GM21723 (cell line): Measurements from ENCODE around the gene ASIC5.
"Not testable (repeated sequence)": the region's sequence is repeated elsewhere in the genome, so short reads cannot be mapped to it uniquely, and the experiment has no call there.

Source experiments
- ATAC-seq: cut with Tn5 transposase; IDR thresholded peaks from one replicate; pipeline ENCODE4 v1.9.1; 2021; ENCODE audit warnings: mild to moderate bottlenecking, moderate library complexity; ENCODE audit not compliant: unreplicated experiment

Gene ASIC5, protein sequence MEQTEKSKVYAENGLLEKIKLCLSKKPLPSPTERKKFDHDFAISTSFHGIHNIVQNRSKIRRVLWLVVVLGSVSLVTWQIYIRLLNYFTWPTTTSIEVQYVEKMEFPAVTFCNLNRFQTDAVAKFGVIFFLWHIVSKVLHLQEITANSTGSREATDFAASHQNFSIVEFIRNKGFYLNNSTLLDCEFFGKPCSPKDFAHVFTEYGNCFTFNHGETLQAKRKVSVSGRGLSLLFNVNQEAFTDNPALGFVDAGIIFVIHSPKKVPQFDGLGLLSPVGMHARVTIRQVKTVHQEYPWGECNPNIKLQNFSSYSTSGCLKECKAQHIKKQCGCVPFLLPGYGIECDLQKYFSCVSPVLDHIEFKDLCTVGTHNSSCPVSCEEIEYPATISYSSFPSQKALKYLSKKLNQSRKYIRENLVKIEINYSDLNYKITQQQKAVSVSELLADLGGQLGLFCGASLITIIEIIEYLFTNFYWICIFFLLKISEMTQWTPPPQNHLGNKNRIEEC

DNA sequence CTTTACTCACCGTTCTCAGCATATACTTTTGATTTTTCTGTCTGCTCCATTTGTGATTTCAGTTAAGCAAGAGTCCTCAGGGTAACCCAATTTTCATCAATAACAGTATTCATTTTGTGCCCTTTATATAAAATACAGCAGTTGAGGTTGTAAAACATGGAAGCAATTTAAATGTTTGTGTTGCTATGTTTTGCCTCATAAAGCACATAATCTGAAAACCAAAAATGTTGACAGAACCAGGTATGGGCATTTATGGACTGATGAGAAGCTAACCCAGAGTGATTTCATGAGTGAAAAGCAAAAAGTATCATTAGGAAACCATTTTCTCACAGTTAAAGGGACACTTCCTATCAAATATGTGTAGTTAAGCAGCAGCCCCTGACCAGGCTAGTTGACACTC is at the start of gene ASIC5:
ASIC5 (minus strand) TSS at position 101 of the 400 bp plus-strand sequence; CDS start at position 50, 51 bp downstream.
- ATAC-seq = no peak

DNA sequence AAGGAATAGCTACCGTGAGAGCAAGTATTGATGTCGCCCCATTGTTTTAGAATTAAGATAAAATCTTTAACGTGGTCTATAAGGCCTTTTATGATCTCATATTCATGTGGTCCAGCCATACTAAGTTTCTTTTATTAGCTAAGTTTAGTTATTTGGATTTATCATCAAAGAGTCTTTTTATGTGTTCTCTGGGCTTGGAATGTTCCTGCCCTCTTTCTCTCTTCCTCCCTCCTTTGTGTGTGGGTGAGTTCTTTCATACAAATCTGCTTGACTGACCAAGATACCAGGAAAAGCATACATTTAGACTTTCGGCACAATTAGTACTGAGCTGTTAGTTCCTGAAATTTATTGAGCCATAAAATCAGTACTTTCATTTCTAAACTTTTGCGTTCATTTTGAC is 48.7 kb upstream of the ASIC5 start:
- ATAC-seq = no peak

DNA sequence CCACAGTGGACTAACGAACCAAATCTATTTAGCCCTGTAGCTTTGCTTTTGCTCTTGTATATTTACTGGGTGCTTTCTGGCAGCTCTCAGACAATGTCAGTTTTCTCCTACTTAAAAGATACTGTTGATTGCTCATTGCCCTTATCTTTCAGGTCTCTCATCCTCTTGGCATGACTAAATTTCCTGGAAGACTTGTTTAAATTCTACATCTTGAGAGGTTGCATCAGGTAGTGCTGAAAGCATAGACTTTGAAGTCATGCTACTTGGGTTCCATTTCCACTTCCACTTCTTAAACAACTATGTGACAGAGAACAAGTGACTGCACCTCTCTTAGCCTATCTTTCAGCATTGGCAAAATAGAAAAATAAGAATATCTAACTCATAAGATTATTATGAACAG is 45.8 kb upstream of the ASIC5 start:
- ATAC-seq = no peak

DNA sequence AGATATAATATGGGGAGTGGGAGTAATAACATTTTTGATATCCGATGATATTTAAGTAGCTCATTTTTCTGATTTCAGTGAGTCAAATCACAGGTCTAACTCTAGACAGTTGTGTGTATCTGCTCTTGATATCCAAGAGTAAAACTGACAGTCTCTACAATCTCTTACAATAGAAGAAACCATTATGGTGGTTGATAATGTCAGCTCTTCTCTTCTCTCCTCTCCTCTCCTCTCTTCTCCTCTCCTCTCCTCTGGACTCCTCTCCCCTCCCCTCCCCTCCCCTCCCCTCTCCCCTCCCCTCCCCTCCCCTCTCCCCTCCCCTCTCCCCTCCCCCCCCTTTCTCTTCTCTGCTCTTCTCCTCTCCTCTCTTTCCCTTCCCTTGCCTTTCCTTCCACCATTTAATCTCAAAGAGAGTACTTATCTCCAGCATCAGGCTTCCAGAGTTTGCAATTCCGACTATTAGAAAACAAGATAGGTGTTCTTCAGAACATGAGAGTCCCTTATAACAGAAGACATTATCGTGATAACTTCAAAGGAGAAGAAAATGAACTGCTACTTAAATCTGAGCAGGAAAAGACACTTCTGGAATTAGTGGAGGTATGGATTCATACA is 43.6 kb upstream of the ASIC5 start:
- ATAC-seq = no peak

DNA sequence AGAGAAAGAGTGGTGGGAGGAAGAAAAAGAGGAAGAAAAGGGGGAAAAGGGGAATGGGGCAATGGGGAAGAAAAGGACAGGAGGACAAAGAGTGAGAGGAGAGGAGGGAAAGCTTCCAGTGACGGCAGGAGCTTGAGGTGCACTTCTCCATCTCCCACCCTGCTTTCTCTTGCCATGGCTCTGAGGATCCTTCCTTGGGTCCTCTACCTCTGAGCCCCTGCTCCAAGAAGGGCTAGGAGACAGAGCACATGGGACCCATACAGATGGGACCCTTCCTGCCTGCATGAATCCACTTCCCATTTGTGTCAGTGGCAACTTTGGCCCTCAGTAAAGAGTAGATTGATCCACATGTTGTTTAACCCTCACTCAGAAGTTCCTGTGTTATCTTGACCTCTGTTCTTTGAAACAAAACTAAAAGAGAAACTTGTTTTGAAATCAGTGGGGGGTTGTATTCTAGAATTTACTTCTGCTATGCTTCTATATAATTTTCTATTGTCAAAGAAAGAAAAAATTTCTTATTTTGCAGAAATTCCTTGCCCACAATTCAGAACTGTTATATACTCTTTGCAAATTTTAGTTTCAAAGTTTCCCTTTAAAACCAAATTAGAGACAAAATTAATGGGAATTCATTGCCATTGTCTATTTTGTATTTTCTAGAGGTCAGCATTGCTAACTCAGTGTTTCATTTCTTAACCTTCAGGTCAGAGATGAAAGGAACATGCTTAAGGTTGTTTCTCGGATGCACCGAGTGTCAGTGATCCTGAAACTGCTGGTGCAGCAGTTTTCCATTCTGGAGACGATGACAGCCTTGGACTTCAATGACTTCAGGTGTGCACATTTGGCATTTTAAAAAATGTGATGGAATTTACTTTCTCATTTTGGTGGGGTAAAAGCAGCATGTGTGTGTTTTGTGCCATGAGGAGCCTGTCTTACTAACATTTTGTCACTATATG is 42.4 kb upstream of the ASIC5 start:
- peak; percentile 72 for ATAC-seq

DNA sequence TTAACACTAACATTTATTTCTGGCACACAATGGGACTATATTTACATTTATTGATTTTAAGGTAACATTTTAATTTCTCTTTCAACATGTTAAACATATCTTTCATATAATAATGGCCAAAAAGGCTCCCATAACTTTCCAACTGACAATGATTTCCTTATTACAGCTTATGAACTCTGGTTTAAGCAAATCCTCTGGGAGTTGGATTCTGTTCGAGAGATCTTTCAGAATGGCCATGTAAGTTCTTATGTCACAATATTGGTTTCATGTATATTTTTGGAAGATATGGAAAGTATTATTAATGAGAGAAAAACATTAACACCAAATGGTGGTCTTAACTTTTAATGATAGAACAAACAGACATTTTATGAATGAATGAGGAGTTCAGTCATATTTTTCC is 41.5 kb upstream of the ASIC5 start:
- ATAC-seq = no peak

DNA sequence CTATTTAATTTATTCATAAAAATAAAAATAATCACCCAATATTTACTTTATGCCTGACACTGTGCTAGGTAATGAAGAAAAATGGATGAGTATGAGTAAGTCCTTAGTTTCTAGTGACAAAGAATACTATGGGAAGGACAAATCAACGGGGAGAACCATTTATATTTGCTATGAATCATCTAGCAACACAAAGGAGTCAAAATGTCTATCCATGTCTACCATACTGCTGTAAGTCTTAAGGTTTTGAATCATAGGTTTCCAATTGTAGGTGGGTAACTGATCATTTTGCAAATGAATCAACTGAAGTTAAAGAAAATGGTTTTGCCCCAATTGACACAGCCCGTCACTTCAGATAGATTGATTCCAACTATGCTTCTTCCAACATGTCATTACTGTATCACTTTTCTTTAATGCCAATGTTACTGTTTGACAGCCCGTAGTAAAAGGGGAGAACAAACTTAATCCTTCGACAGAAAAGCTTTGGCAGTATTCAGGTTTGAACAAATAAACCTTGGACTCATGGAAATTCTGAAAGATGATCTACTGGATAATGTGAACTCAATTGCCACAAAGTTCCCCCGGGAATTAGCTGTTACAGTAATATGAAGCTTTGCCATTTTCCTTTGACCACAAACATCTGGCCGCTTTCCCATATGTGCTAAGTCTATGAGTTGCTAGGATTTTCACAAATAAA is 40.6 kb upstream of the ASIC5 start:
- no peak for ATAC-seq

DNA sequence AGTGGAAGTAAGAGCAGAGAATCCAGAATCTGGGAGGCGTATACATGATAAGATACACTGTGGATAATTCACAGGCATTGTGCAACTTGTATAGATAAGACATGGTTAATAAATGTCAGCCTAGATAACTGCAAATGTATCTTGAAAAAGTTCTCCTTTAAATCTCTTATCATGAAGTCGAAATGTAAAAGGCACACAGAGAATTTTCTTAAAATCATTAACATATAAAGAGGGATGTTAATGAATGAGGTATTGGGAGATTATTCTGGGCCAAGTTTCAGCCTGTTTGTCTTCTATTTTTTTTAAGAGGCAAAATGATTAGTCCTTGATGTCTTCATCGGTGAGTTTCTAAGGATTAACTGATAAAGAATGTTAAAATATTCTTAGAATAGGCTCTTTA is 38.3 kb upstream of the ASIC5 start:
- no peak for ATAC-seq

DNA sequence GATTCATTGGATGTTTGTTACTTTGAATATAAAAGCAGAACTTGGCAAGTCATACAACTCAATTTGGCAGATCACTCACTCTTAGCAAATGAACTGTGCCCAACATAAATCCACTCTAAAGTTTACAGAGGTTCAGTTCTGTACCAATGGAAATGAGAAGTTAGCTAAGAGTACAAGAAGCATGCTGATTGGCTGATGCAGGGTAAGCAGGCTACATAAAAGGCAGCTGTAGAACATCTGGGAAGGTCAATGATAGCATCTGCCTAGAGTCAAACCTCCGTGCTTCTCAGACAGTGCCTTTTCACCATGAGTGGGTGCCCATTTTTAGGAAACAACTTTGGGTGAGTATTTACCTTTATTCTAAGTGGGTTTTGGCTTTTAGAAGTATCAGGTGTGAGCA is 37.4 kb upstream of the ASIC5 start, which contains the start of gene TDO2:
TDO2 (plus strand) TSS at position 244 of the 400 bp plus-strand sequence; CDS start at position 307, 63 bp downstream.
- ATAC-seq = no peak

DNA sequence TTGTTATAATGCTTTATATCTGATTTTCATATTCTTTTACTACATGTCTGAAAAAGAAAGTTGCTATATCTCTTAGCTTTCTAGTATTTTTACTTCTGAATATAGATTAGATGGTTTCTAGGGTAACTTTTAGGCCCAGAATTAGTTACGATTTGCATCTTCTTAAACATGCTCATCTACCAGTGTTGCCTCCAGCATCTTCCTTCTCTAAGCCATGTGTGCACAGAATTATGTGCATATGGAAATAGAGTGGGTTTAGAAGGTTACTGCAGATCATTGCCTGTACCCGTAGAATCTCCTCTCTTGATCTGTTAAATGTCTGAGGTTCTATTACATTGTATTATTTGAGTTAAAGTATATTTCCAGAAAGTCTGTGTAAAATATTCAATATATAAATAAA is 34.9 kb upstream of the ASIC5 start:
- no peak for ATAC-seq

DNA sequence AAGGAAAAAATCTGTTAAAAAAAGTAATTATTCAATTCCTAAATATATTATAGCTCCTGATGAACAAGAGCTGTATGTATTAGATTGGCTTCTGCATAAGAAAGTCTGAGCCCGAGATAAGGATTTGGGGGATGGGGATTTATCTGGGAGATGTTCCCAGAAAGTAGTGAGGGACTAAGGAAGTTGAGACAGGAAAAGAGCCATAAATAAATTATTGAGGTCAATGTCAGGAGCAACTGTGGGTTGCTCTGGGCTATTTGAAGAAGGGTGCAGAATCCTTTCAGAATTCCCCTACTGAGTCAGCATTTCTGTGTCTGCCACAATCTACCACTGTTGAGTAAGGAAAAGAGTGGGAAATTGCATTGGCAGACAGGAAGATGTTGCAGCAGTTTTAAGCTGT is 34.3 kb upstream of the ASIC5 start:
- no peak for ATAC-seq

DNA sequence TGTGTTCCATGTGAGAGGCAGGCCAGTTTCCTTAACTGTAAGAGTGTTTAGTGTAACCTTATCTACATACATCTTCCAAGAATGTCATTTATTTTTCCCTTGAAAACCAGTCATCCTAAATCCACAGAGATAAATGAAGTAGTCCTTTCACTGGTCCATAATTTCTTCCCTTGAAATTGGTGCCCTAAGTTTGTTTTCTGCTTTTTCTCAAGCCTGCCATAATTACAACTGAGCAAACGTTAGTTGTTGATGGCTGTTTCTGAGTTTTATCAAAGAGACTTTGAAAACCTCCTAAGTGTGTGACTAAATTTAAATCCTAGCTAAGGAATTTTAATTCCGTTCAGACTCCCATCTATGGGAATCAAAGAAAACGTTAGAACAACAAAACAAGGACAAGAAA is 33.8 kb upstream of the ASIC5 start:
- no peak for ATAC-seq

DNA sequence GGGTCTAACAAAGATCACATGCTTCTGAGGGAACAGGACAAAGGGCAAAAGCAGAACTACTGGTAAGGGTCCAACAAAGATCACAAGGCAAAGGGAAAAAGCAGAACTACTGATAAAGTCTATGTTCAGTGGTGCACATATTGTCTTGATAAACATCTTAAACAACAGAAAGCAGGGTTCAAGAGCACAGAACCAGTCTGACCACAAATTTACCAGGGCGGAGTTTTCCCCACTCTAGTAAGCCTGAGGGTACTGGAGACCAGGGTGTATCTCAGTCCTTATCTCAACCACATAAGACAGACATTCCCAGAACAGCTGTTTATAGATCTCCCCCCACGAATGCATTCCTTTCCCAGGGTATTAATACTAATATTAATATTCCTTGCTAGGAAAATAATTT is 32.3 kb upstream of the ASIC5 start:
- ATAC-seq = not testable (repeated sequence)

DNA sequence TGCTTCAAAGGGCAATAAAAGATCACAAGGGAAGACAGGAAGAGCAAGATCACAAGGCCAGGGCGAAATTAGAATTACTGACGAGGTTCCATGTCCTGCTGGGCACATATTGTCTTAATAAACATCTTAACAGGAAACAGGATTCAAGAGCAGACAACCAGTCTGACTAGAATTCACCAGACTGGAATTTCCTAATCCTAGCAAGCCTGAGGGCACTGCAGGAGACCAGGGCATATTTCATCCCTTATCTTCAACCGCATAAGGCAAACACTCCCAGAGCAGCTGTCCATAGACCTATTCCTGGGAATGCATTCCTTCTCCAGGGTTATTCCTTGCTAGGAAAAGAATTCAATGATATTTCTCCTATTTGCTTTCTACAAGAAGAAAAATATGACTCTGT is 25.0 kb upstream of the ASIC5 start:
- no peak for ATAC-seq

DNA sequence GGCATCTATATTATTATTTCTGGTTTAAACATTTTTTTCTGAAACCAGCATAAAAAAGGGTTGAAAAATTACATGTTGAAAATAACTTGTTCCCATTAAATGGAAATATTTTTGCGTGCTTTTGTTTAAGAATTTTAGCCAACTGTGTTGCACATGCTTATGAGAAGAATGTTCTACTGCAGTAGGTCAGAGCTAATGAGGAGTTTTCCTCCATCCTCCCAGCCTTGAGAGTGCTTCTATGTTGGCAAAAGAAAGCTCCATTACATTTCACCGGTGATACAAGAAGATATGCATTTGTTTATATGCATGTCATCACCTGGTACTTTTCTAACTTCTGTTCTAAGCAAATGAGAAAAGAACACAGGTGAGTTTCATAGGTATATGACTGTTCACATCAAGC is 23.9 kb upstream of the ASIC5 start:
- ATAC-seq = no peak

DNA sequence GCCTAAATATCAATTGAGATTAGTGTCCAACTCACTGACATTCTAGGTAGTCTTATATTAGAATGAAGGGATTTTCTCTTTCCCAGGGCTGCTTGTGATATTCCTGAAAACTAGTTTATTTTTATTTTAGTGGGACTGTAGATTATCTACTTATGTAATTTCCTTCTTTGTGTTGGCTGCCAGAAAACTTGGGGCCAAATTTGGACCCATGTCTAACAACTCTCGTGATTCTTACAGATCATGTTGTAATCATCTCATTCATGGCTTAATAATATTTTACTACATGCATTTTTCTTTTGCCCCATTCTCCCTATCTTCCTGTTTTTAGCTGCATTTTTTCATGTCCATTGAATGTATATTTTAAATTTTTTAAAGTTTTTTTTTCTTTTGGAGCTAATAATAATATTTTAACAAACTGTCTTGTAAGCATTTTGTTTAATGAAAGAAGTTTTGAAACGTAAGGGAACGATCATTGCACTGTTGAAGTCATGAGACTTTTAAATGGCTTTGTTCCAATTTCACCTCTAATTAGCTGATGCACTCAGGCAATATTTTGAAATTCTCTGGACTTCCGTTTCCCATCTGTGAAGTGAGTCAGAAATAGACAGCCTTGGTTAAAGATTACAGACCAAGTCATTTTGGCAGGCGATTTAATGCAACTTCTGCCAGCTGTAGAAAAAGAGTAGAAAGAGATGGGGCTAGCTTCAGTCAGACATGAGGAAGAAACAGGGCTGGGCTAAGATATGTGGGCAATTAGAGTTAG is 23.1 kb upstream of the ASIC5 start:
- peak; percentile 71 for ATAC-seq

DNA sequence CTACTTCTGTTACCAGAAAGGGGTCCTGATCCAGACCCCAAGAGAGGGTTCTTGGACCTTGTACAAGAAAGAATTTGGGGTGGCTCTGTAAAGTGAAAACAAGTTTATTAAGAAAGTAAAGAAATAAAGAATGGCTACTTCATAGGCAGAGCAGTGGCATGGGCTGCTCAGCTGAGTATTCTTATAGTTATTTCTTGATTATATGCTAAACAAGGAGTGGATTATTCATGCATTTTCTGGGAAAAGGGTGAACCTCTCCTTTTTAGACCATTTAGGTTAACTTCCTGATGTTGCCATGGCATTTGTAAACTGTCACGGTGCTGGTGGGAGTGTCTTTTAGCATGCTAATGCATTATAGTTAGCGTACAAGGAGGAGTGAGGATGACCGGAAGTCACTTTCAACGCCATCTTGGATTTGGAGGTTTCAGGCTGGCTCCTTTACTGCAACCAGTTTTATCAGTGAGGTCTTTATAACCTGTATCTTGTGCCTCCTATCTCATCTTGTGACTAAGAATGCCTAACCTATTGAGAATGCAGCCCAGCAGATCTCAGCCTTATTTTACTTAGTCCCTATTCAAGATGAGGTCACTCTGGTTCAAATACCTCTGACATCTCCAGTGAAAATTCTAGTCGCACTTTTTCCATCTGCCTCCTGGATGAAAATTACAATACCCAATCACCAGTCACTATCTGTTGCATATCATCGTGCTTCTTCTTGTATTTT is 21.9 kb upstream of the ASIC5 start:
- ATAC-seq = no peak

DNA sequence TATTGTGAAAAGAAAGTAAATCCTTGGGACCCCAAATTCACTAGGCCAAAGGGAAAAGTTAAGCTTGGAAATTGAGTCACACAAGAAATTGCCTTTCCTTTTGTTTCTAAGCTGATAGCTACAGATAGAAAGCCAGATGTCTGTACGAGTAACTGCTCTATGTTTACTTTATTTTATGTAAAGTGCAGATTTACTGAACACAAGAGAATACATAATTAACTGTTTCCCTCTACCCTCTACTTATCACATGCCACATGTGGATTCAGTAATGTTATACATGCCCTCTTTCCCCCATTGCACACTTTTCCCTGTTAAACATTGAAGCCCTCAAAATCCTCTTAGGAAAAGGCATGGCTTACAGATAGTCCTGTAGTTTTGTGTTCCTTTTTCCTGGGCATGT is 21.0 kb upstream of the ASIC5 start:
- no peak for ATAC-seq

DNA sequence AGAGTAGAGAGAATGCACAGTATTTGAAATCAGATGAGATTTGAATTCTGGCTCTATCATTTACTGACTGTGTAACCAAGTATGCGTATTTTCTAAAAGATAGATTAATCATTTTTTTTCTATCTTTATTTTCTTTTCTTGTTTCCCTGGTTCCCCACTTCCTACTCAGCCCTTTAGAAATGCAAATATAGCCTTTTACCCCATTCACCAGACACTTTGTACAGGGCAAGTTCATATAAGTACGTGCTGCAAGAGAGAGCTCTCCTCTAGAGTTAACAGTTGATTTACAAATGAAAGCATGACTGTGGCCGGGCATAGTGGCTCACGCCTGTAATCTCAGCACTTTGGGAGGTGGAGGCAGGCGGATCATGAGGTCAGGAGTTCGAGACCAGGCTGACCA is 19.6 kb upstream of the ASIC5 start:
- ATAC-seq = no peak
